ENCODE measurements around the gene TRIM27. TPM values are rescaled to one million over a fixed set of nuclear protein-coding genes. Genes with fewer than 3 reads are reported as not detected.
"Not testable (repeated sequence)": the region's sequence is repeated elsewhere in the genome, so short reads cannot be mapped to it uniquely, and the experiment has no call there.

The TRIM27 gene
- total RNA-seq, 1 experiment from 2014 or later = 104 TPM

DNA sequence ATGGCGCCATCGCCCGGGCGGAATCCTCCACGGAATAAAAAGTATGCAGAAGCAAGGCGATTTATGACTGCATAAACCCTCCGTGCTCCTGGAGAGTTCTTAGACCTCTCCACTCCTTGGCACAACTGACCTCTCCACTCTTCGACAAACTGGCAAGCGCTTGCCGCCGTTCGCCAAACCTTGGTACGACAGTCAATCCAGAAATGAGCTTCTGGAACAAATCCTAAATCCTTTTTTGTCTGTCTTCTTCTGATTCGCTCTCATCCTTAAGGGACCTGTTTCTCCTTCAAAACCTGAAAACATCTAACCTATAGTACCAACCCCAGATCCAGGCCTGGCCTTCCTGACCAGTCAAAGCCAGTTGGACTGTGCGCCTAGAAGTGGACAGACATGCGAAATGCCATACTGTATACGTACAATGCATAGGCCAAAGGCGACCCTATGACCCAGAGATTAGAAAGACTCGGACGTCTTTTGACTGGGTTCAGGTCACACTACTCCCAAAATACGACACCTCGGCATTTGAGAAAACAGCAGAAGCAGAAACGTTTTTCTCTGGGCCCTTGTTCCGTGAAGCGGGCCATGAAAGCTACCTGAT is 59.4 kb downstream of the TRIM27 start:
- no peak for DNase-seq (ENCODE audit: low read depth)

DNA sequence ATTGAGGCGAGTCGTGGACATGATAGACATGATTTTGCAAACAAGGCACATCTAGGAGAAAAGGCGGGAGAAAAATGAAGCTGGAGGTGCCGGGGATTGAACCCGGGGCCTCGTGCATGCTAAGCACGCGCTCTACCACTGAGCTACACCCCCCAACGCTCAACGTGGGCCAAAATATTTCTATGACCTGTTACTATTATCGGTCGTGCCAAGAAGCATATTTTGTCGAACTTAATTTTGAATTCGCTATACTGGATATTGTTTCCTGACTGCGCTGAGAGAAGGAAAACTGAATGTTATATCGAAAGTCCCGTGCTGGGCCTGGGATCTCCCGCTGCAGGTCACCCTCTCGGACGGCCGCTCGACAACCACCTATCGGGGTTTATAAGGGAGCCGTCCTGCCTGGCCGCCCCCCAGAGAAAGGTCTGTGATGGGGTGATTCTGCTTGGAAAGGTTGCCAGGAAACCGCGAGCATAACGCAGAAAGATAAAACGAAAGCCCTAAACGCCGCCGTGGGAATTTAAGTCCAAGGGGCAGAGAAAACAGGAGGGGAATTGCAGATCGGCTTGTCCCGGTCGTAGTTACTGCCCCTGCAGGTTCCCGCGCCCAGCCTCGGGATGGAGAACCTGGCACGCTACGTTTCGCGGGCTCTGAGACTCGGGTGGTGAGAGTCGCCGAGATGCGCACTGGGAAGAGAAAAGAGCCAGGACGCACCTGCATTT is 60.0 kb downstream of the TRIM27 start:
- DNase-seq (ENCODE audit: low read depth) = peak; percentile 87

- DNase-seq (ENCODE audit: low read depth) = no peak
These were observed 61.7 kb downstream of the TRIM27 start for GRCh38 chr6:28862077-28862476.

DNA sequence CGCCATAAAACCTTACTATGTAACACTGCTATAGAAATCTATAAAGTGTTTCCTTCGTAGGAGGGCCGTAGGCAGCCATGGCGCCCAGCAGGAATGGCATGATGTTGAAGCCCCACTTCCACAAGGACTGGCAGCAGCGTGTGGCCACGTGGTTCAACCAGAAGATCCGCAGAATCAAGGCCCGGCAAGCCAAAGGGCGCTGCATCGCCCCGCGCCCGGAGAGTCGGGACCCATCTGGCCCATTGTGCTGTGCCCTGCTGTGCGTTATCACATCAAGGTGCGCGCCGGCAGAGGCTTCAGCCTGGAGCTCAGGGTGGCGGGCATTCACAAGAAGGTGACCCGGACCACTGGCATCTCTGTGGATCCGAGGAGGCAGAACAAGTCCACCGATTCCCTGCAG is 62.4 kb downstream of the TRIM27 start:
- DNase-seq (ENCODE audit: low read depth) = no peak

DNA sequence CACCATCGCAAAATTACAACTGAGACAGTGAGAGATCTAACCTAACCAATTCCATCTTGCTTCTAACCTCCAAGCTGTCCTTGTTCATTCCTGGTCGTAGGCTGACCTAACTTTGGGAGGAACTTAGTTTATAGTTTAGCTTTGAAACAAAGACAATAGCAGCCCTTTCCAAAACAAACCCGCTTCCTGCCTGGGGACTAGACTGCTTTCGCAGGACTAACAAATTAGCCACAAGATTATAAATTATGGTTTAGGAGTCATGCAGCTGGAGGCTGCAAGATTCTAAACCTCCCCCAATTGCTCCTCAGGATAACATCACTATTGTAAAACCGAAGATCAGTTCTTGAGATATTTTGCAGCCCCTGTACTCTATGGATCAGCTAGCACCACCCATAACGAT is 63.2 kb downstream of the TRIM27 start:
- peak; percentile 56 for DNase-seq (ENCODE audit: low read depth)

DNA sequence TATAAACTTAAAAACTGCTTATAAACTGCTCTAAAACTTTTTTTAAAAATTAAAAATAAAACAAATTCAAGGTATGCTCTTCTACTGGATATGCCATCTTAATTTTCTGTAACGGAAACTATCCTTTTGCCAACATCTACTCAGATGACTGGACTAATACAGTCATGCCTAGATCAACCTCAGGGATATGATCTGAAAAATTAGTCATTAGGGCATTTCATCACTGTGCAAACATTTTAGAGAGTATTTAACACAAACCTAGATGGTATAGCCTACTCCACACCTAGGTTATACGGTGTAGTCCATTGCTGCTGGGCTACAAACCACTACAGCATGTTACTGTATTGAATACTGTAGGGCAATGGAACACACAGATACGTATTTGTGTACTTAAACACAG is 64.8 kb downstream of the TRIM27 start:
- no peak for DNase-seq (ENCODE audit: low read depth)

- no peak for DNase-seq (ENCODE audit: low read depth)
These were observed 67.2 kb downstream of the TRIM27 start for GRCh38 chr6:28856620-28857005.

DNA sequence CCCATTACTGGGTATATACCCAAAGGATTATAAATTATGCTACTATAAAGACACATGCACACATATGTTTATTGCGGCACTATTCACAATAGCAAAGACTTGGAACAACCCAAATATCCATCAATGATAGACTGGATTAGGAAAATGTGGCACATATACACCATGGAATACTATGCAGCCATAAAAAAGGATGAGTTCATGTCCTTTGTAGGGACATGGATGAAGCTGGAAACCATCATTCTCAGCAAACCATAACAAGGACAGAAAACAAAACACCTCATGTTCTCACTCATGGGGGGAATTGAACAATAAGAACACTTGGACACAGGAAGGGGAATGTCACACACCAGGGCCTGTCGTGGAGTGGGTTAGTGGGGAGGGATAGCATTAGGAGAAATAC is 69.4 kb downstream of the TRIM27 start:
- DNase-seq (ENCODE audit: low read depth) = not testable (repeated sequence)

Other genes with a start within 250 kb of the TRIM27 start
- 4.6 and 5.3 TPM in 2 replicates for gene ZNF311, start 81.3 kb upstream of the TRIM27 start, total RNA-seq (2014; rRNA removed; shearing (Covaris generic))
- not detected in 2 replicates for gene OR2W1, start 121.2 kb upstream of the TRIM27 start, total RNA-seq (2014; rRNA removed; shearing (Covaris generic))
- gene OR2B3, start 163.3 kb upstream of the TRIM27 start, total RNA-seq (2014; rRNA removed; shearing (Covaris generic)) = not detected in 2 replicates
- not detected in 2 replicates for gene OR2J1, start 175.5 kb upstream of the TRIM27 start, total RNA-seq (2014; rRNA removed; shearing (Covaris generic))
- not detected in 2 replicates for gene OR2J3, start 184.1 kb upstream of the TRIM27 start, total RNA-seq (2014; rRNA removed; shearing (Covaris generic))
- gene OR2J2, start 246.9 kb upstream of the TRIM27 start, total RNA-seq (2014; rRNA removed; shearing (Covaris generic)) = not detected in 2 replicates